K562 (cell line): Measurements from ENCODE around the gene MPST. TPM values are rescaled to one million over a fixed set of nuclear protein-coding genes. Genes with fewer than 3 reads are reported as not detected.

Experiments used
- ATAC-seq: fragments of 200-7000 bp; cut with Tn5 transposase; 3 replicates; pipeline ENCODE4 v1.9.1; 2020; ENCODE audit warnings: moderate library complexity
- BruUV-seq: library from RNA; stranded (reverse); fragments of 400-500 nt; replicated peaks from 2 replicates; lab custom pipeline; 2021; lab: Mats Ljungman, UMichigan
- CTCF ChIA-PET: fragments of 300-600 bp; formaldehyde crosslinking; extraction: SDS; loops from one replicate; lab custom pipeline; 2021; ENCODE audit warnings: low intra/inter-chr PET ratio; lab: Yijun Ruan, JAX
- POLR2A ChIA-PET: fragments of 300-600, 350-650 bp; sonication (Branson Sonifier 250); formaldehyde crosslinking; extraction: SDS; loops from one replicate; lab custom pipeline; 2021; ENCODE audit warnings: antibody characterized with exemption, inconsistent platforms; lab: Yijun Ruan, JAX
- DNase-seq, 4 experiments: peaks; one replicate each; pipeline versions ENCODE4 v3.0.0 to v3.0.0-alpha.2; 2011 to 2018; ENCODE audit warnings: low spot score in 3 of 4, mixed read lengths in 3 of 4; ENCODE audit errors: extremely low read depth in 1 of 4
- FAIRE-seq: peaks from 2 replicates; lab custom pipeline; 2011; peaks lifted over from hg19 to GRCh38; lab: Jason Lieb, UNC
- H2AFZ ChIP-seq: 2 replicates; pipeline ENCODE4 v1.6.0; 2011; ENCODE audit warnings: low read depth, low read length, control low read depth, inconsistent platforms
- H3K27ac ChIP-seq: fragments of 200-600 bp; 3 replicates; pipeline ENCODE4 v1.8.0; 2011; ENCODE audit warnings: low read depth, mild to moderate bottlenecking, control low read depth, inconsistent platforms, low read length, moderate library complexity, mixed read lengths; ENCODE audit errors: extremely low read depth
- H3K27me3 ChIP-seq, 2 experiments: fragments of 300-600 bp in 1 of 2; 2 replicates in 1 of 2; 3 replicates in 1 of 2; pipeline versions ENCODE4 v1.6.0 to v1.8.0; 2011; ENCODE audit warnings: inconsistent platforms in 2 of 2, low read length in 2 of 2, mild to moderate bottlenecking in 1 of 2, mixed read lengths in 1 of 2, moderate library complexity in 1 of 2; ENCODE audit not compliant: control insufficient read depth in 2 of 2, insufficient read depth in 2 of 2
- H3K36me3 ChIP-seq: fragments of 300-600 bp; 3 replicates; pipeline ENCODE4 v1.8.0; 2011; ENCODE audit warnings: mild to moderate bottlenecking, low read length, inconsistent platforms; ENCODE audit not compliant: control insufficient read depth, insufficient read depth
- H3K4me1 ChIP-seq, 2 experiments: fragments of 200-600 bp in 1 of 2; replicated peaks in 1 of 2; 2 replicates in 1 of 2; 3 replicates in 1 of 2; pipeline versions ENCODE4 v1.5.1 to v1.8.0; 2011; ENCODE audit warnings: inconsistent platforms in 2 of 2, low read length in 2 of 2, mild to moderate bottlenecking in 1 of 2, mixed read lengths in 1 of 2, moderate library complexity in 1 of 2; ENCODE audit not compliant: control insufficient read depth in 2 of 2, insufficient read depth in 2 of 2
- H3K4me2 ChIP-seq: 2 replicates; pipeline ENCODE4 v1.6.1; 2011; ENCODE audit warnings: low read length, control low read depth, inconsistent platforms, mixed read lengths; ENCODE audit not compliant: insufficient read depth
- H3K4me3 ChIP-seq: fragments of 200-600 bp; sonication (generic), shearing (Covaris generic); 2 replicates; pipeline ENCODE4 v1.5.1; 2016; ENCODE audit warnings: control low read depth, inconsistent platforms
- H3K79me2 ChIP-seq: fragments of 200-600 bp; 3 replicates; pipeline ENCODE4 v1.8.0; 2011; ENCODE audit warnings: low read length, inconsistent platforms; ENCODE audit not compliant: control insufficient read depth, insufficient read depth
- H3K9ac ChIP-seq, 2 experiments: 2 replicates each; pipeline versions ENCODE4 v1.6.0 to v1.6.1; 2011; ENCODE audit warnings: low read depth in 2 of 2, low read length in 2 of 2, control low read depth in 1 of 2, inconsistent platforms in 1 of 2, mild to moderate bottlenecking in 1 of 2, mixed read lengths in 1 of 2; ENCODE audit not compliant: insufficient read depth in 1 of 2
- H3K9me1 ChIP-seq: one replicate; pipeline ENCODE4 v1.6.0; 2011; ENCODE audit warnings: inconsistent platforms, mild to moderate bottlenecking, low read length, moderate library complexity; ENCODE audit not compliant: control insufficient read depth, insufficient read depth
- H3K9me3 ChIP-seq: replicated peaks from 2 replicates; pipeline ENCODE4 v1.5.1; 2011; ENCODE audit warnings: low read depth, low read length, inconsistent platforms; ENCODE audit not compliant: control insufficient read depth, insufficient read depth
- H4K20me1 ChIP-seq: replicated peaks from 2 replicates; pipeline ENCODE4 v1.6.1; 2011; ENCODE audit warnings: low read length, inconsistent platforms, mixed read lengths; ENCODE audit not compliant: control insufficient read depth, insufficient read depth
- FOS ChIP-seq: IDR thresholded peaks from 3 replicates; pipeline ENCODE4 v1.6.1; 2011; ENCODE audit not compliant: insufficient read length; ENCODE audit errors: extremely low read depth
- FOXK2 ChIP-seq, 2 experiments: fragments of 450-650 bp; IDR thresholded peaks in 1 of 2; conservative IDR thresholded peaks in 1 of 2; 2 replicates each; pipeline ENCODE4 v1.6.1; 2016; ENCODE audit warnings: low read depth in 2 of 2, mild to moderate bottlenecking in 1 of 2
- HNRNPH1 ChIP-seq: fragments of 200-400 bp; formaldehyde crosslinking; optimal IDR thresholded peaks from 2 replicates; pipeline ENCODE3; 2017; ENCODE audit warnings: low read depth, mild to moderate bottlenecking, low read length, moderate library complexity
- MGA ChIP-seq: fragments of 450-650 bp; IDR thresholded peaks from 2 replicates; pipeline ENCODE4 v1.6.1; 2016; ENCODE audit warnings: mild to moderate bottlenecking, moderate library complexity
- NFYB ChIP-seq: IDR thresholded peaks from 2 replicates; pipeline ENCODE4 v1.6.1; 2011; ENCODE audit warnings: mild to moderate bottlenecking, moderate library complexity; ENCODE audit not compliant: insufficient read length; ENCODE audit errors: extremely low read depth
- THRB ChIP-seq: fragments of 450-650 bp; formaldehyde crosslinking; conservative IDR thresholded peaks from 2 replicates; pipeline ENCODE4 v1.4.0; 2022; ENCODE audit warnings: mild to moderate bottlenecking, missing genetic modification characterization
- WGBS: fragments of 100-300 bp; shearing (Covaris generic); methylation state at CpG from one replicate; pipeline ENCODE4 v1.1.6; 2016; ENCODE audit warnings: low coverage, mixed read lengths; ENCODE audit not compliant: insufficient coverage; ENCODE audit errors: missing lambda C conversion rate; 5-methylcytosine and 5-hydroxymethylcytosine counted together
- in situ Hi-C: fragments of 300-500 bp; cut with MboI; formaldehyde crosslinking; loops from 4 replicates; pipeline ENCODE4 v1.15.0; 2018; ENCODE audit warnings: inconsistent platforms, mixed read lengths
- intact Hi-C: fragments of 100-400 bp; cut with micrococcal nuclease; formaldehyde crosslinking; loops from 2 replicates; pipeline ENCODE4 v1.14.2; 2022
- polyA plus RNA-seq, 8 experiments: library from polyadenylated mRNA; depleted of rRNA in 4 of 8; stranded (reverse) in 5 of 8; unstranded in 3 of 8; fragments of >200 nt; fragmentation: Nextera tagmentation in 2 of 8; fragmentation: Illumina TruSeq in 1 of 8; extraction: Ambion mirVana in 2 of 8; extraction: Trizol in 1 of 8; gene quantifications; 2 replicates each; pipeline versions ENCODE4 v1.2.1 to v1.2.3, GENCODE V29; 2011 to 2014; ENCODE audit warnings: inconsistent platforms in 1 of 8, missing spikeins in 1 of 8
- total RNA-seq, 7 experiments: library from RNA; depleted of rRNA in 6 of 7; stranded (reverse); fragments of >200 nt in 6 of 7; fragmentation: Illumina TruSeq in 2 of 7; extraction: Trizol in 2 of 7; gene quantifications; 2 replicates each; pipeline versions ENCODE4 v1.2.1 to v1.2.3, GENCODE V29; 2011 to 2021; ENCODE audit warnings: low replicate concordance in 1 of 7

MPST gene
- total and polyA plus RNA-seq, 9 of the 15 experiments (the other 6 are each of a cell fraction or from before 2014, with no cell fraction given) = 0.65 to 104 (median 24.3) TPM

GRCh38 chr22:37018815-37019308, 680 bp upstream of the MPST start:
- in situ Hi-C loops (no loop called here), intact Hi-C loops (no loop called here)
- peak; percentile 26 for ATAC-seq
- Histone ChIP-seq H3K79me2 (peaks cover 52% of the 10 kb centered on the region), H3K4me2 (peak overlapping the region; percentile 76), H3K9me3 (no peaks in the 10 kb centered on the region), H3K27me3 (no peaks in the 10 kb centered on the region), H3K36me3 (peaks cover 33% of the 10 kb centered on the region; the same call in 2 of the 3 replicates), H4K20me1 (peaks cover 6% of the 10 kb centered on the region), H3K27ac (peak overlapping the region; percentile 87), H3K9ac (peak overlapping the region; percentile 83 to 95), H3K4me3 (peak overlapping the region; percentile 90), H3K4me1 (peaks cover 29 to 49% of the 10 kb centered on the region in 2 experiments; a peak in 4 of 5 replicates), H3K9me1 (peaks cover 2% of the 10 kb centered on the region), H2AFZ (peak overlapping the region; percentile 70; the same call in 1 of the 2 replicates)
- peak in 3 of 4 experiments; percentile 38 to 54 (median 54) for DNase-seq
- WGBS = 0% methylated on average over 6 of the region's 35 CpGs
- BruUV-seq = TSS peak; percentile 67
- ChIA-PET CTCF (no interaction called here), POLR2A (interaction anchor here (0.6 to 1.3 kb wide), 5 partner anchors 10 to 54 kb away, joined by 3 to 6 read pairs (median 3); no protein-coding TSS in a partner anchor)
- no peak for FAIRE-seq
- TF ChIP-seq THRB (no peak), HNRNPH1 (no peak), MGA (no peak), NFYB (no peak), FOXK2 (conservative IDR thresholded peaks at IDR 0.05 in 1 of 2, IDR thresholded peaks at IDR 0.05 in 1 of 2; ENCODE audit: low read depth in 2 of 2) (peak in 1 of 2 experiments; percentile 40; a peak in 1 of 4 replicates), FOS (no peak)
